Measurements from ENCODE around the gene KATNB1. TPM values are rescaled to one million over a fixed set of nuclear protein-coding genes. Genes with fewer than 3 reads are reported as not detected.

KATNB1 gene
- total RNA-seq: 22.0 and 26.9 TPM in 2 replicates

GRCh38 chr16:57735755-57736418 is at the start of gene KATNB1:
TSS of gene KATNB1 (plus strand) at chr16:57735770. CDS start at chr16:57737244, 1,474 bp downstream.

GRCh38 chr16:57694725-57695679 is 40.6 kb upstream of the KATNB1 start, which contains the start of gene DRC7:
TSS of gene DRC7 (plus strand) at chr16:57694806. CDS start at chr16:57697950, 3,144 bp downstream.

GRCh38 chr16:57802341-57803133 is 67.0 kb downstream of the KATNB1 start, which contains the start of gene KIFC3:
TSS of gene KIFC3 (minus strand) at chr16:57802491. CDS start at chr16:57798243, 4,248 bp downstream.

Other genes starting within 250 kb of the KATNB1 start
- 36.4 and 38.6 TPM in 2 replicates for gene DOK4, start 249.3 kb upstream of the KATNB1 start, total RNA-seq
- gene CCDC102A, start 199.2 kb upstream of the KATNB1 start, total RNA-seq: 15.6 and 15.7 TPM in 2 replicates
- gene ADGRG5, start 193.1 kb upstream of the KATNB1 start, total RNA-seq: not detected in 2 replicates
- 0.89 and 2.3 TPM in 2 replicates for gene ADGRG1, start 107.1 kb upstream of the KATNB1 start, total RNA-seq
- gene ADGRG3, start 67.5 kb upstream of the KATNB1 start, total RNA-seq: not detected in 2 replicates
- gene DRC7, start 41.0 kb upstream of the KATNB1 start, total RNA-seq: 0.42 TPM in 1 of 2 replicates, not detected in the other
- gene KIFC3, start 66.7 kb downstream of the KATNB1 start, total RNA-seq: 69.2 and 87.7 TPM in 2 replicates
- not detected in 2 replicates for gene CNGB1, start 235.4 kb downstream of the KATNB1 start, total RNA-seq